Right ventricle myocardium superior (tissue), 1 donor: ENCODE measurements around the gene SCT. TPM values are rescaled to one million over a fixed set of nuclear protein-coding genes. Genes with fewer than 3 reads are reported as not detected.
A peak's percentile ranks its signal among the peaks of the same experiment; 100 is the strongest.
"Not testable (repeated sequence)": the region's sequence is repeated elsewhere in the genome, so short reads cannot be mapped to it uniquely, and the experiment has no call there.

Experiments used
- ATAC-seq: fragments of 200-7000 bp; cut with Tn5 transposase; one replicate; pipeline ENCODE4 v1.9.1; 2020; ENCODE audit warnings: mild to moderate bottlenecking; ENCODE audit not compliant: poor library complexity
- DNase-seq: peaks from one replicate; pipeline ENCODE4 v3.0.0-alpha.2; 2020
- intact Hi-C: fragments of 100-400 bp; cut with DNase I; formaldehyde crosslinking; loops from one replicate; pipeline ENCODE4 v1.11.2; 2022
- long read RNA-seq: library from polyadenylated mRNA; unstranded; transcript quantifications from one replicate; pipeline ENCODE4 v2.0.0, GENCODE V29; 2021
- total RNA-seq: library from RNA; stranded (reverse); fragmentation: NEBNext Ultra II Directional; extraction: Animal tissue kit (Norgen Biotek cat#: 25700); gene quantifications from one replicate; pipeline ENCODE4 v1.2.1, GENCODE V29; 2021
- donor health status: DM: no; HTN: yes; CAD: no; lungs with severe emphysema.

Gene SCT
- not detected for total RNA-seq
- long read RNA-seq = 0 reads

- no peak for ATAC-seq
- DNase-seq = no peak
- intact Hi-C loops = no loop called here
Measured at GRCh38 chr11:626475-627307, at the start of gene SCT. SCT (minus strand) TSS chr11:627181; CDS start chr11:627143, 38 bp downstream.

- DNase-seq (no peak), ATAC-seq (no peak)
- intact Hi-C loops = no loop called here
Measured at GRCh38 chr11:674406-674805, 47.4 kb upstream of the SCT start.

- ATAC-seq (no peak), DNase-seq (no peak)
- intact Hi-C loops = no loop called here
Measured at GRCh38 chr11:673866-674265, 46.9 kb upstream of the SCT start.

- intact Hi-C loops = loop anchor here (10.0 kb wide), 1 partner anchor 59 kb away; no protein-coding TSS in a partner anchor
- ATAC-seq = peak; percentile 77
- DNase-seq = no peak
Measured at GRCh38 chr11:665704-666281, 38.8 kb upstream of the SCT start.

- DNase-seq (no peak), ATAC-seq (no peak)
Measured at GRCh38 chr11:665062-665703, 38.2 kb upstream of the SCT start.

GRCh38 chr11:662689-663274 is 35.8 kb upstream of the SCT start:
- DNase-seq (peak; percentile 78), ATAC-seq (peak; percentile 69)
- intact Hi-C loops = loop anchor here (10.0 kb wide), 1 partner anchor 62 kb away; no protein-coding TSS in a partner anchor

More at GRCh38 chr11:665062-665703, 38.2 kb upstream of the SCT start:
- intact Hi-C loops = loop anchor here (10.0 kb wide), 1 partner anchor 60 kb away; no protein-coding TSS in a partner anchor

GRCh38 chr11:660681-661444 is 33.9 kb upstream of the SCT start:
- peak; percentile 33 for ATAC-seq

GRCh38 chr11:660281-660680 is 33.3 kb upstream of the SCT start:
- ATAC-seq (no peak), DNase-seq (no peak)
- intact Hi-C loops = loop anchor here (10.0 kb wide), 1 partner anchor 65 kb away; no protein-coding TSS in a partner anchor

More at GRCh38 chr11:660681-661444, 33.9 kb upstream of the SCT start:
- intact Hi-C loops = loop anchor here (10.0 kb wide), 1 partner anchor 64 kb away; no protein-coding TSS in a partner anchor
- no peak for DNase-seq

- DNase-seq (no peak), ATAC-seq (no peak)
- intact Hi-C loops = loop anchor here (10.0 kb wide), 1 partner anchor 65 kb away; no protein-coding TSS in a partner anchor
Measured at GRCh38 chr11:659532-660085, 32.6 kb upstream of the SCT start.

GRCh38 chr11:657691-658126 is 30.7 kb upstream of the SCT start:
- ATAC-seq = no peak
- no peak for DNase-seq
- intact Hi-C loops = no loop called here

GRCh38 chr11:656866-657265 is 29.9 kb upstream of the SCT start:
- intact Hi-C loops = no loop called here
- ATAC-seq (no peak), DNase-seq (no peak)

- ATAC-seq (no peak), DNase-seq (no peak)
- intact Hi-C loops = no loop called here
Measured at GRCh38 chr11:656426-656825, 29.4 kb upstream of the SCT start.

- DNase-seq = no peak
- ATAC-seq = no peak
- intact Hi-C loops = no loop called here
Measured at GRCh38 chr11:655036-655726, 28.2 kb upstream of the SCT start.

GRCh38 chr11:654444-654843 is 27.5 kb upstream of the SCT start:
- ATAC-seq, intact Hi-C loops, DNase-seq: not testable (repeated sequence)

GRCh38 chr11:653837-654236 is 26.9 kb upstream of the SCT start:
- ATAC-seq (no peak), DNase-seq (no peak)
- intact Hi-C loops = no loop called here

- intact Hi-C loops, ATAC-seq, DNase-seq: not testable (repeated sequence)
Measured at GRCh38 chr11:653136-653535, 26.2 kb upstream of the SCT start.

- intact Hi-C loops = no loop called here
- ATAC-seq = no peak
- DNase-seq = no peak
Measured at GRCh38 chr11:650482-650881, 23.5 kb upstream of the SCT start.
